NCI-H1436 treated with DMSO at 0.1 percent for 48 hours (cell line): ENCODE results near the gene IER5L.
A peak's percentile ranks its signal among the peaks of the same experiment; 100 is the strongest.
"Not testable (repeated sequence)": the region's sequence is repeated elsewhere in the genome, so short reads cannot be mapped to it uniquely, and the experiment has no call there.

ENCODE experiments used
- DNase-seq: peaks from one replicate; lab custom pipeline; 2025; lab: John Stamatoyannopoulos, UW

IER5L gene

DNA sequence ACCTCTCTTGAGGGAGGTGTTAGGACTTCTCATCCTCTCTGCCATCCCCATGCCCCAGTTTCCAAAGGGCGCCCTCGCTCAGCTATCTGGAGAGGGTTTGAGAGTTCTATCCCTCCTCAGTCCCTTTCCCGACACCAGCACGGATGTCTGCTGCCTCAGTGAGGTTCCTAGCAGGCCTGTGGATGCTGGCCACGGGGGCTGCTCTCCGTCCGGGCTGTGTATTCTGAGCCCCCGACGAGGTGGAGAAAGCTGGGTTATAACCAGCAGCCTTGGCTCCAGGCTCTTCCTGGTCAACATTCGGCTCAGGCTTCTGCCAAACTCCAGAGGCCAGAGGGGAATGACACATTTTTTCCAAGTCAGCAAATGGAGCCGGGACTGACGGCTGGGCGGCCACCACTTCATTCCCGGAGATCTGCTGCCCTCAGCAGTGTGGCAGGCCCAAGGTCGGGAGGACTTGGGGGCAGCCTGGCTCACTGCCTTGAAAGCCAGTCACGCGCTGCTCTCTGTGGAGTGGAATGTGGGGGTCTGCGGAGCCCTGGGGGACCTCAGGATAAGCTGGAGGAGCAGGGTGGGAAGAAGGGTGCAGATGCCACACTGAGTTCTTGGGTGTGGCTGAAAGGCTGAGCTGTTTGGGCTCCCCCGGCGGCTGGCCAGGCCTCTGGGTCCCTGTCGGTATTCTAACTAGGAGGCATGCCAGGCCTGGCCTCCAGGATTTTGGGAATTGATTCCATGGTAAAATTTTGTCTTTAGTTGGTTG lies 39.4 kb downstream of the IER5L start:
- no peak for DNase-seq

DNA sequence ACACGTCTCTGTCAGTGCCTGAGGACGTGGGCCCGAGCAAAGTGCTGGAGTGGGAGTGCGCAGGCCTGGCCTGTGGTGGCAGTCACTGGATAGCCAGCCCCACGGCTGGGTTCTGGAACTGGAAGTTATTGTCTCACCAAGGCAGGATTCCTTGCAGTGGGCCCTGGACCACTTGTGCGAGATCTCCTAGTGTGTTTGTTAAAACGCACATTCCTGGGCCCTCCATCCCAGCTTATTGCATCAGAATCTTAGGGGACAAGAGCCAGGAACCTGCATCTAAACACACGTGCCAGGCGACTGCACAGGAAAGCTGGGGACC lies 40.0 kb downstream of the IER5L start:
- no peak for DNase-seq

DNA sequence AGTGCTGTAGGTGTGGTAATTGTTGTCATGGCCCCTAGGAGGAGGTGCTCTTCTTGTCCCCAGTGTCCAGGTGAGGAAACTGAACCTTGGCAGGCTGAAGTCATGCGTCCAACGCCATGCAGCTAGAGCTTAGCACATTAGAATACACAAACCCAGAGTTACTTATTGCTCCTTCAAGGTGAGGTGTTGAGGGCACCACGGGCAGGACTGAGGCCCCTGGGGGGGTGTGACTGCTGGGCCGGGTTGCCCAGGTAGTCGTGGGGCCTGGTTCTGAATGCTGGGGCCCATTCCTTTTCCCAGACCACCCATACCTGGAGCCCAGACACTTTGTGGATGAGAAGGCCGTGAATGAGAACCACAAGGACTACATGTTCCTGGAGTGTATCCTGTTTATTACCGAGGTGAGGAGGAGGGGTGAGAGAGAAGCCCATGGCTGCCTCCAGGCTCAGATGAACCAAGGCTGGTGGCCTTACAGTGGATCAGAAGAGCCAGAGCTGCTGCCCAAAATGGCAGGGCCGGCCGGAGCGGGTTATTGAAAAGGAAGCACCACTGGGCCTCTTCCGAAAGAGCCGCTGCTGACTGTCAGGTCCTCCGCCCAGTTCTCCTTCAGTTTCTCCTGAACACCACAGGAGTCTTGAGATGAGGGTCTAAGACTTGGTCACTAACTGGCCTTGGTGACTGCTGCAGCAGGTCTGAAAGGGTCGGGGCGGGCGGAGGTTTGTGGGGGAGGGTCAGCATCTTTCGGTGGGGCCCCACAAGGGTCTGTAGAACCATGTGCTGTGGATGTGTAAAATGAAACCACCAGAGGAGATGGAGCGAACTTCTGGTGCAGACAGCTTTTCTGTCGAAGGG lies 40.5 kb downstream of the IER5L start:
- no peak for DNase-seq

DNA sequence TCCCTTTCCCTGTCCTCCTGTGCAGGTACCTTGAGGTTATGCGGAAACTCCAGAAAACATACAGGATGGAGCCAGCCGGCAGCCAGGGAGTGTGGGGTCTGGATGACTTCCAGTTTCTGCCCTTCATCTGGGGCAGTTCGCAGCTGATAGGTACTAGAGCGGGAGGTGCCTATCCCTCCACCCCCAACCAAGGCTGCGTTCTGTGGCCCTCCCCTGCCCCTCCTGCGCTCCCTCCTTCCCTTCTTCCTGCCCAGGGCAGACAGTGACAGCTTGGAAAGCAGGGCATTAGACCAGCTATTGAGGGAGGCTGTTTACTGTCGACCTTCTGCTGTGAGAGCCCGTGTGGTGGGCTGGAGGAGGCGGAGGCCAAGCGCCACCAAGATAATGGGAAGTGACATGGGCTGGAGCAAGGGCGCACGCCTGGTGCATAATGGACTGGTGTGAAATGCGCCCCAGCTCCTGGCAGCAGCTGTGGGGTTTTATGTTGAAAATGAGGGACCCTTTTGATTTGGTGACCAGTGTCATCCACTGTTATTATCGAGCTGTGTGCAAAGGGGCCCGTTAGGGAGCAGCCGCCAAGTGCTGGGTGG lies 41.5 kb downstream of the IER5L start:
- no peak for DNase-seq

GRCh38 chr9:129135476-129135875 lies 42.6 kb downstream of the IER5L start:
- no peak for DNase-seq

DNA sequence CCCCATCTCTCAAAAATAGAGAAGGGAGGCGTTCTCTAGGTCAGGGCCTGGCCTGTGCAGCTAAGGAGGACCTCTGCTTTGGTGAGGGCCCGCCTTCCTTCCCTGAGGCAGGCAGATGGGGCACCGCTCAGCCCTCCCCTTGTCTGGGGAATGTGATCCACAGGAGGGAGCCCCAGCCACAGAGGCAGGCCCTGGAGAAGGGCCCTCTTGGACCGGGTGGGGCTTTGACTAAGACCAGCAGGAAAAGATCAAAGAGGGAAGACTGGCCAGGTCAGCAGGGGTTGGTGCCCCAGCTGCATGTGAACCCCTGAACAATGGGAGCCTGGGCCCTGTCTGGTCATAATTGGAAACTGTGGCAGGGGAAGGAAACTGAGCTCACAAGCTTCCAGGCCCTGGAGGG lies 45.0 kb downstream of the IER5L start:
- DNase-seq: no peak

DNA sequence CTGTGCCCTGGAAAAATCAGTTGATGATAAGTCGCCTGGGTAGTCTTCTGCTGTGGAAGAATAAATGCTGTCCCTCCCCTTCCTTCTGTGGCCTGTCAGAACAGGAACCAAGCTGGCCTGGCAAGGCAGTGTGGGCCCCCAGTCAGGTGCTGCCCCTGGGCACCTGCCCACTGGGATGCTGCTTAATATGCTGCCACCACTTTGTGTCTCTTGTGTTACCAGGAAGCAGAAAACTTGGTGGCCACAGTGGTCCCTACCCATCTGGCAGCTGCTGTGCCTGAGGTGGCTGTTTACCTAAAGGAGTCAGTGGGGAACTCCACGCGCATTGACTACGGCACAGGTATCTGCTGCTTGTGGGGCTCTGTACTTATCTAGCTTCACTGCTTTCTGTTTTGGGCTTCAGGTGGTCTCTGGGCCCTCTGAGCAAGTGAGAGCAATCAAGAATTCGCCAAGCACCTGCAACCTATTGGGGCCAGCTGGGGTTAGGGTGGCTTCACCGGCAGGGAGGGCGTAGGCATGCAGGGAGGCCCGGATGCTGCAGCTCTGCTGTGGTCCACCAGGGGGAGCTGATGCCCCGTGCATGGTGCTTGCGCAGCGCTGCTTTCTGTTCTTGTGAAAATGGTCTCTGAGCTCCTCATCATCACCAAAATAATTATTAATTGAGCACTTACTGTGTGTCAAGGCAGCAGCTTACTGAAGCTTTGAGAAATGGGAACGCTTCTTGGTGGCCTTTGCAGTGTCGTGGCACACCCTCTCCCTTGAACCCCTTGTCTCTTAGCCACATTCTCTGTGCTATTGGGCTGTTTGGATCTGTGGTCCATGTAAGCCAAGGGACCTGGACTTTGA lies 46.5 kb downstream of the IER5L start:
- DNase-seq: peak; percentile 13

- no peak for DNase-seq
Measured at GRCh38 chr9:129130791-129131190, 47.3 kb downstream of the IER5L start.

GRCh38 chr9:129130271-129130670 lies 47.8 kb downstream of the IER5L start:
- not testable (repeated sequence) for DNase-seq

DNA sequence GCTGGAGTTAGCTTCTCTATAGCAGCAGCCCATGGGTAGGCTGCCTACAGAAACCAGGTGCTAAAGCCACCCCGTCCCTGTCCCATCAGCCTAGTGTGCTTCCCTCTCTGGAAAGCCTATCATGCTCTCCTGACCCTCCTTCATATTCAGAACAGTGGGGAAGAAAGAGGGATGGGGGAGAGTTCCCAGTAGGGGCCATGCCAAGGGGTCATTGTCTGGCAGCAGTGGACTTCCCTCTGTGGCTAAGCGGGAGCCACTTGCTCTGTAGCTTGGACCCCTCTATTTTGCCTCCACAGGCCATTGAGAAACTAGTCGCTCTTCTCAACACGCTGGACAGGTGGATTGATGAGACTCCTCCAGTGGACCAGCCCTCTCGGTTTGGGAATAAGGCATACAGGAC lies 49.4 kb downstream of the IER5L start:
- no peak for DNase-seq

GRCh38 chr9:129126749-129127618 lies 51.1 kb downstream of the IER5L start:
- DNase-seq: no peak
